Measurements from ENCODE around the gene TMEM38A.
"Not testable (repeated sequence)": the region's sequence is repeated elsewhere in the genome, so short reads cannot be mapped to it uniquely, and the experiment has no call there.

TMEM38A gene

DNA sequence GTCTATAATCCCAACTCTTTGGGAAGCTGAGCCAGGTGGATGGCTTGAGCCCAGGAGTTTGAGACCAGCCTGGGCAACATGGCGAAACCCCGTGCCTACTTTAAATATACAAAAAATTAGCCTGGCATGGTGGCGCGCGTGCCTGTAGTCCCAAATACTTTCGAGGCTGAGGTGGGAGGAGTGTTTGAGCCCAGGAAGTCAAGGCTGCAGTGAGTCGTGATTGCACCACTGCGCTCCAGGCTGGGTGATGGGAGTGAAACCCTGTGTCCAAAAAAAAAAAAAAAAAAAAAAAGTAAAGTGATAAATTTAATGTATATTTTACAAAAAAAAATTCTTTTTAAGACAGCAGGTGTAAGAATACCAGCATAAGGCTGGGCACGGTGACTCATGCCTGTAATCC lies 17.6 kb downstream of the TMEM38A start:
- FAIRE-seq = no peak

DNA sequence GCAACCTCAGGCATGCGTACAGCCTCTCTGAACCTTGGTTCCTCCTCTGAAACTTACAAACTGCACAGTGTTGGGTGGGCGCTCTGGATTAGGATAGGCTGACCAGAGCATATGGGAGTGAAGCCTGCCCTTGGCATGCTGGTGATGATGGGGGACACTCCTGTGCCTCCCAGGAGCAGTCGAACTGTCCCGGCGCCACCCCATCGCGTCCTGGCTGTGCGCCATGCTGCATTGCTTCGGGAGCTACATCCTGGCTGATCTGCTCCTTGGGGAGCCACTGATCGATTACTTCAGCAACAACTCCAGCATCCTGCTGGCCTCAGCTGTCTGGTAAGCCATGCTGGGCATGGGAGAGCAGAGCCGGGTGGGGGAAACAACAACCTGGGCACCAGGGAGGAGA lies 18.9 kb downstream of the TMEM38A start:
- FAIRE-seq = no peak

DNA sequence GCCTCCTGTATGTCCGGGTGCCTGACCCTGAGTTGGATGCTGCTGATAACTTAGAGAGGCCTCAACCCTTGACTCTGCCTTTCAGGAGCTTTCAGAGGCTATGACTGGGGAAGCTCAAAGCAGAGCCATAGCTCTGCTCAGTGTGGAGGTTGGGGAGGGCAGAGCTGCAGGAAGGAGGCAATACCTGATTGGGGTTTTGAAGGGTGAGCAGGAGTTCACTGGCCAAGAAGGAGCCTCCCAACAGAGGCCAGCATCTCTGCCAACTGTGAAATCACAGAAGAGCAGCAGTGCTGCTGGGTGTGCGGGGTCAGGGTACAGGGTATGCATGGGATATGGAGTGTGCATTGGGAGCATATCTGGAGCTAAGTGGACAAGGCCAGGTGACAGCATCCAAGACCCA lies 21.6 kb downstream of the TMEM38A start:
- FAIRE-seq = no peak

DNA sequence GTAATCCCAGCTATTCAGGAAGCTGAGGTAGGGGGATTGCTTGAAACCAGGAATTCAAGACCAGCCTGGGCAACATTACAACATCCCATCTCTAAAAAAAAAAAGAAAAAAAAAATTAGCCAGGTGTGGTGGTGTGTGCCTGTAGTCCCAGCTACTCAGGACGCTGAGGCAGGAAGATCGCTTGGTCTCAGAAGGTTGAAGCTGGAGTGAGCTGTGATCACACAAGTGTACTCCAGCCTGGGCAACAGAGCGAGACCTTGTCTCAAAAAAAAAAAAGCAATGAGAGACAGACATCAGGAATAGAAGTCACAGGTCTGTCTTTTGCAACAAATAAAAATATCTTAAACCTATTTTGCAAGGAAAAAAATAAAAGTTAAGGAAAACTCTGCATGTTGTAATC lies 23.3 kb downstream of the TMEM38A start:
- FAIRE-seq = no peak

GRCh38 chr19:16688084-16688483 lies 27.1 kb downstream of the TMEM38A start:
- no peak for FAIRE-seq

GRCh38 chr19:16698914-16699313 lies 38.0 kb downstream of the TMEM38A start:
- FAIRE-seq = no peak

DNA sequence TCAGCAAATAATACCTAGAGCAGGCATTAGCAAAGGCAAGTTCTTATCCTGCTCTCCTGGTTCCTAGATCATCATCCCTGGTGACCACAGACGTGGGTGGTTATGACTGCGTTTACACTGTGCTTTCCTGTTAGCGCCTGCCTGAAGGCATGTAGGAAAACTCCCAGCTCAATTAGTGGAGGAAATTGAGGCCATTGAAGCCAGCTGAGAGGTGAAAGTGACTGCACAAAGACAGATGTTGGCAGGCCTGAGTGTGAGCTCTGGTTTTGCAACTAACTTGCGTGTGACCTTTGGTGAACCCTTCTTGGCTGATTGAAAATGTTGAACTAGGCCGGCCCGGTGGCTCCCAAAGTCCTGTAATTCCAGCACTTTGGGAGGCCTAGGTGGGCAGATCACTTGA lies 41.2 kb downstream of the TMEM38A start:
- FAIRE-seq = no peak

- no peak for FAIRE-seq
Observed at GRCh38 chr19:16703677-16704076, 42.7 kb downstream of the TMEM38A start.

DNA sequence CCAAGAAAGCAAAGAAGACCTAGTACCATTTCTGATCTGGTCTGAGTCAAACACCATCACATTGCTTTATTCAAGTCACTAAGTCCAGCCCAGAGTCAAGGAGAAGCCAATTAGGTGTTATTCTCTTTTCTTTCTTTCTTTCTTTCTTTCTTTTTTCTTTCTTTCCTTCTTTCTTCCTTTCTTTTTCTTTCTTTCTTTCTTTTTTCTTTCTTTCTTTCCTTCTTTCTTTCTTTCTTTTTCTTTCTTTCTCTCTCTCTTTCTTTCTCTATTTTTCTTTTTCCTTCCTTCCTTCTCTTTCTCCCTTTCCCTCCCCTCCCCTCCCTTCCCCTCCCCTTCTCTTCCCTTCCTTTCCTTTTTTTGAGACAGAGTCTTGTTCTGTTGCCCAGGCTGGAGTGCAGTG lies 49.9 kb downstream of the TMEM38A start:
- FAIRE-seq = not testable (repeated sequence)

GRCh38 chr19:16712295-16712694 lies 51.4 kb downstream of the TMEM38A start:
- not testable (repeated sequence) for FAIRE-seq

DNA sequence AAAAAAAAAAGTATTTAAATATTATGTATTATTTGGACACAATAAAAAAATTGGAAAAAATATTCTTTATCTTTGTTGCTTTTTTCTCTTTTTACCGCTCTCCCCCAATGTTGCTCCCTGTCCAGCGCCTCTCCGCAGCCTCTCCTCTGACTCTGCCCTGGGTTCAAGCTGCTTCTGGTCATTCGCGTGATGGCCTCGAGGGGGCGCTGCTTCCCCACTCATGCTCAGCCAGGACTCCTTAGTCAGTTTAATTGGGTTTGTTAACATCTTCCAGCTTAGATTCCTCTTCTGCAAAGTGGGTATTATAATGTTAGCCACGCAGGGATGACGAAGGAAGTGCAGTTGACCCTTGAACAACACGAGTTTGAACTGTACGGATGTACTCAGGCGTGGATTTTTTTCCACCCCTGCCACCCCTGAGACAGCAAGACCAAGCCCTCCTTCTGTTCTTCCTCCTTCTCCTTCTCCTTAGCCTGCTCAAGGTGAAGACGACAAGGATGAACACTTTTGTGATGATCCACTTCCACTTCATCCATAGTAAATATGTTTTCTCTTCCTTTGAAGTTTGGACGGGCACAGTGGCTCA lies 53.9 kb downstream of the TMEM38A start:
- FAIRE-seq = no peak

- FAIRE-seq = no peak
Observed at GRCh38 chr19:16715611-16716010, 54.7 kb downstream of the TMEM38A start.

- no peak for FAIRE-seq
Observed at GRCh38 chr19:16721051-16721450, 60.1 kb downstream of the TMEM38A start.

- no peak for FAIRE-seq
Observed at GRCh38 chr19:16722591-16722990, 61.7 kb downstream of the TMEM38A start.

- FAIRE-seq = no peak
Observed at GRCh38 chr19:16726916-16727315, 66.0 kb downstream of the TMEM38A start.

DNA sequence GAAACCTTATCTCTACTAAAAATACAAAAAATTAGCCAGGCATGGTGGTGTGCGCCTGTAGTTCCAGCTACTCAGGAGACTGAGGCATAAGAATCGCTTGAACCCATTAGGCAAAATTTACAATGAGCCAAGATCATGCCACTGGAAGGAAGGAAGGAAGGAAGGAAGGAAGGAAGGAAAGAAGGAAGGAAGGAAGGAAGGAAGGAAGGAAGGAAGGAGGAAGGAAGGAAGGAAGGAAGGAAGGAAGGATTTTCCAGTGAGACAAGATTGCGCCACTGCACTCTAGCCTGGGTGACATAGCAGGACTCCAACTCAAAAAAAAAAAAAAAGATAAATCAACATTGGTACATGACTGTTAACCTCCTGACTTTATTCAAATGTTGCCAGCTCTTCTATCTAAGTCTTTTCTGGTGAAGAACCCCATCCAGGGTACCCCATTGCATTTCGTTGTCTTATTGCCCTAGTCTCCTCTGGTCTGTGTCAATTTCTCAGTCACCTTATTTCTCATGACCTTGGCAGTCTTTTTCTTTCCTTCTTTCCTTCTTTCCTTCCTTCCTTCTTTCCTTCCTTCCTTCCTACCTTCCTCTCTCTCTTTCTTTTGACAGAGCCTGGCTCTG lies 74.8 kb downstream of the TMEM38A start:
- FAIRE-seq = not testable (repeated sequence)

DNA sequence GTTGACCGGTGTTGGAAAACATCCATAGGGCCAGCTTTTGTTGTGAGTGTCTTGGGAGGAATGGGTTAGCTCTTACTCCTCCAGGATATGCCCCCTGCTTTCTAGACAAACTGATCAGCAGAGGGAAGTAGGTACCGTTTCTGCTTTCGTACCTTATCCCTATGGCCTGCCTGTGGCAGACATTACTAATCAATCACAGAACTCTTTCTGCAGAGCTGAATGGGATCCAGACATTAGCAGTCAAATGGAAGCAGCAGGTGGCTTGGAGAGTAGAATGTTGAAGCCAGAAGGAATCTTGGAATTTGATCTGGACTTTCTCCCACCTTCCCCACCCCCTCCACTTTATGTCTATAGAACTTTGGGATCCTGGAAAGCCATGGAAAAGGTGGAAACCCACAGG lies 75.8 kb downstream of the TMEM38A start:
- FAIRE-seq = no peak

- FAIRE-seq = no peak
Observed at GRCh38 chr19:16737911-16738310, 77.0 kb downstream of the TMEM38A start.

GRCh38 chr19:16739546-16739945 lies 78.6 kb downstream of the TMEM38A start:
- no peak for FAIRE-seq

Measured in colon (tissue), 2 donors.